Retinal pigment epithelial cell (primary cell): ENCODE measurements around the gene ABCB11.

Experiments
- DNase-seq: peaks from one replicate; pipeline ENCODE4 v3.0.0-alpha.2; 2010; ENCODE audit warnings: low read depth
- H3K4me3 ChIP-seq: 2 replicates; pipeline ENCODE4 v1.5.1; 2011; ENCODE audit warnings: mild to moderate bottlenecking, low read length, control low read depth, moderate library complexity
- TF ChIP-seq, protein P1 (sequence below): conservative IDR thresholded peaks from 2 replicates; pipeline ENCODE4 v1.5.1; 2011; ENCODE audit warnings: low read depth, low read length, control low read depth, inconsistent platforms

ABCB11 gene

DNA sequence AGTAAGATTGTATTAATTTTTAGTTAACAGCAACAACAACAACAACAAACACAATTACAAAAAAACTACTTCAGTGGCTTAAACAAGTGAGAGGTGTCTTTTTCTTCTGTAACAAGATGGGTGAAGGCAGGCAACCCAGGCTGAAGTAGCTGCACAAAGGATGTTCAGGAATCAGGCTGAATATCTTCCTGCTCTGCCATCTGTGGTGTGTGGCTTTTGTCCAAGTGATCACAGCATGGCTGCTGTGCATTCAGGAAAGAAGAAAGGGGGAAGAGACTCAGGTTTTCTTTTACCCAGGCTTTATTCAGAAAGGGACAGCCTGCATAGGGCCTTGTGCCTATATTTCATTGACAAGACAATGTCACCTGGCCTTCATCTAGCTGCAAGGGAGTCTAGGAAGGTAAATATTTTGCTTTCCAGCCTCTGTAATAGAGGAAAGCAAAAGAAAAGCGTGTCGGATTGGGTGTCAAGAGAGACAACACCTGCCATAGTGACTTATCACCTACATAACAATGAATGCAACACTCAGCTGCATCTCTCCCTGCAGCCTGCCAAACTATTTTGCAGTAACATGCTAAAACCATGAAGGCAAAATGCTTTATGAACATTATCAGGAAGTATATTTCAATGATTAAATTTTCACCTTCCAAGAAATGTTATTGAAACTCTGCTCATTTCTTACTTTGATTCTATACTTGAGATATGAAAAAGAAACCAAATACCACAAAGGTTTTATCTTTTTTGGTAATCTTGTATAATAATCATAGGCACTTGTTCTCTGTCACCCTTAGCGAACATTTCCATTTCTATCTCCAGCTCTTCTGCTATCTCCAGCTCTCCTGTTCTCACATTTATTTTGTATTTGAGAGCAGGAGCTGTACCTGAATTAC, 115.4 kb downstream of the ABCB11 start:
- DNase-seq, result no peak
- TF ChIP-seq, protein P1, sequence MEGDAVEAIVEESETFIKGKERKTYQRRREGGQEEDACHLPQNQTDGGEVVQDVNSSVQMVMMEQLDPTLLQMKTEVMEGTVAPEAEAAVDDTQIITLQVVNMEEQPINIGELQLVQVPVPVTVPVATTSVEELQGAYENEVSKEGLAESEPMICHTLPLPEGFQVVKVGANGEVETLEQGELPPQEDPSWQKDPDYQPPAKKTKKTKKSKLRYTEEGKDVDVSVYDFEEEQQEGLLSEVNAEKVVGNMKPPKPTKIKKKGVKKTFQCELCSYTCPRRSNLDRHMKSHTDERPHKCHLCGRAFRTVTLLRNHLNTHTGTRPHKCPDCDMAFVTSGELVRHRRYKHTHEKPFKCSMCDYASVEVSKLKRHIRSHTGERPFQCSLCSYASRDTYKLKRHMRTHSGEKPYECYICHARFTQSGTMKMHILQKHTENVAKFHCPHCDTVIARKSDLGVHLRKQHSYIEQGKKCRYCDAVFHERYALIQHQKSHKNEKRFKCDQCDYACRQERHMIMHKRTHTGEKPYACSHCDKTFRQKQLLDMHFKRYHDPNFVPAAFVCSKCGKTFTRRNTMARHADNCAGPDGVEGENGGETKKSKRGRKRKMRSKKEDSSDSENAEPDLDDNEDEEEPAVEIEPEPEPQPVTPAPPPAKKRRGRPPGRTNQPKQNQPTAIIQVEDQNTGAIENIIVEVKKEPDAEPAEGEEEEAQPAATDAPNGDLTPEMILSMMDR, result no peak
- no peak overlapping the region for H3K4me3 ChIP-seq

DNA sequence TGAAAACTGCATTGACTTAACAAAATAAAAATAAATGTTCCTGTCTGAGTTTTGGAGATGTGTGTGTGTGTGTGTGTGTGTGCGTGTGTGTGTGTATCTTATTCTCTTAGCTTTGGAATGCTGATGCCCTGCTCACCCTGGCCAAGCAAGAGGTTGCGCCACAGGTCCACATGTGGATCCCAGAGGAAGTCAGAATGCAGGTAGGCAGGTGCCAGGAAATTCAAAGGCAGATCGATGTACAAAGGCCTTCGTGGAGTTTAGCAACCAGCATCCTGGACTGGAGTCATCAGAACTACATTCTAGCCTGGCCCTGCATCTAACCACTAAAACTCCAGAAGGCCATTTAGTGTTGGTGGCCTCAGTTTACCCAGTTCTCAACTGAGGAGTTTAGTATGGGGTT, 117.6 kb downstream of the ABCB11 start:
- DNase-seq, result no peak
- no peak overlapping the region for H3K4me3 ChIP-seq
- TF ChIP-seq, protein P1, result no peak

DNA sequence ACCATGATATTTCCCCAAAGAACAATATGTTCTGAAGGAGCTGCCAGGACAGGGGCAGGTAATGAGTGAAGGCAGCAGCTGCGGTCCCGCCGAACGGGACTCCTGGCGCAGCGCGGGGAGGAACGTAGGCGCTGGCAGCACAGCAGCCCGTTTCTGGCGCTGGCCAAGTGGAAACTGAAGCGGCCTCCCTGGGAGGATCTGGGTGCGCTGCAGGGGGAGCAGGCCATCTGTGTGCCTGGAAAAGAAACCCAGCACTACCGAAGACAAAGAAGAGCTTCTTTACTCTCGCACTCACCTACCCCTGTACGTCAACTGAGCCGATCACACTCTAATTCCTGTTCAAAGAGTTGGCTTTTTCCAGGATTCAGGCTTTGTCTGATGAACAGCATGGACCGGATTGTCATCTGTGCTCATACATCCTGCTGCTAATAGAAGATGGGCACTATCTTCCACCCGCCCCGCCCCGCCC, 118.2 kb downstream of the ABCB11 start:
- H3K4me3 ChIP-seq, result peak overlapping the region; percentile 42
- DNase-seq, result no peak
- TF ChIP-seq, protein P1, result no peak

DNA sequence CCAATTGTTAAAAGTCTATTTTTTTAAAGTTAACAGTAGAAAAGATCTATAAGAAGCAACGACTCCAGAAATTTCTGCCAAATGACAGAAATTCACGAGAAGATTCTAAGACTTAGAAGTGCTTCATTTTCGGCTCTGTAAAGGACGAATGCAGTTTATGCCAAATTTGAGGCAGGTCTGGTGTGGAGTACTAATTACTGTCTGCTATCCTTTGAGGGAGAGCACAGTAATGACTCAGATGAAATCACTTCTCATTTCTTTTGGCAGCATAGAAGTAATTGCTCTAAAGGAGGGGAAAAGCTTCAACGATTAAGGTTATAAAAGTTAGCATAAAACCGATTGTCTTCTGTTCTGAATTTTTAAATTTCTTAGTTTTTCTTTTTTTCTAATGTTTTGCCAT, 118.7 kb downstream of the ABCB11 start:
- no peak for DNase-seq
- TF ChIP-seq, protein P1, result no peak
- no peak overlapping the region for H3K4me3 ChIP-seq

DNA sequence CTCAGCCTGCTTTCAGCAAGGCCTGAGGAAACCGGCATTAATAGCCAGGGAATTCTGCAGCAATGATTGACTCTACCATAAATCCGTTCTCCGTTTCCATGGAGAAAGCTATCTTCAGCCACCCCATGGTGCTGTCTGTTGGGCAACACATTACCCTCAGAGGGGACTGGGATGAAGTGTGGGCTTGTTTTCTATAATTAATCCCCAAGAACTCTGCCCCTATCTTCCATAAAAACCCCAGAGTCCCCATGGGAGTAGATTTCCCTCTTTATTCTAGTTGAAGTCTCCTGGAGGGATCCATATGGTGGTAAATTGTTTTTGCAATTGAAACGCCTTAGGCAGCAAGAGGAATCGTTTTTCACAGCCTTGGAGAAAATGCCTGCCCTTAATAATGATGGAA, 120.8 kb downstream of the ABCB11 start:
- DNase-seq, result no peak
- H3K4me3 ChIP-seq, result no peak overlapping the region
- TF ChIP-seq, protein P1, result no peak

DNA sequence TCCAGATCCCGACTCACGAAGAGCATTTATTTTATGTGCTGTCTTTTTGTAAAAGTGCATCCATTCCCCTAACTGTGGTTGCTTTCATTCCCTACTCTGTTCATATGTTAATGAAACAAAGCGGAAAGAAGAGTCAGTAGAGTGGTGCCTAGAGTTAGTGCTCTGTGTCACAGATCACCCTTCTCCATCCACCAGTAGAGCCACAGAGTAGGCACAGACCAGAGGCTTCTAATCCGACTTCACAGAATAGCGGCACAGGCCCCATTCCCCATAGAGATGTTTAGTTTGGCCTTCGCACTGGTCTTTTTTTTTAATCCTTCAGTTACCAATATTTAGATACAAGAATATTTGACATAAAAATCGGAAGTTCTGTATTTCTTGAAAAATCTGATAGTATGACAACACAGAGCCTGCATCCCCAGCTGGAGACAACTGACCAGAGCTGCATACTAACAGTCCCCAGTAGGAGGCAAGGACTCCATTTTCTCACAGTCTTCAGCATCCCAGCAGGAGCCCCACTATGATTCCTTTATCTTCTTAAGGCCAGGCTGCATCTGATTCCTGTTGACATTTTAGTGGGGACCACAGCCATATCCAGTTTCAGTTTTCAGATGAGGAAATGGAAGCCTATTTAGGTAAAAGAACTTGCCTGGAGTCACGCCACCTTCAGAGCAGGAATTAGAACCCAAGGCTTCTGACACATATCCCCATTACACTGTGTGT, 123.0 kb downstream of the ABCB11 start:
- TF ChIP-seq, protein P1, result no peak
- no peak overlapping the region for H3K4me3 ChIP-seq
- no peak for DNase-seq
